Body of pancreas (tissue), 4 donors: ENCODE results near the gene HMCN1. TPM values are rescaled to one million over a fixed set of nuclear protein-coding genes. Genes with fewer than 3 reads are reported as not detected.
A peak's percentile ranks its signal among the peaks of the same experiment; 100 is the strongest.

ENCODE experiments used
- ATAC-seq: fragments of 150-250 bp; one replicate; pipeline ENCODE4 v1.9.1; 2016
- DNase-seq, 4 donors: peaks; one replicate each; pipeline ENCODE4 v3.0.0-alpha.2; 2019
- H3K27ac ChIP-seq, 4 donors: fragments of 200-600 bp; sonication (generic); 1 replicate in 3 of 4; 2 replicates in 1 of 4; pipeline versions ENCODE4 v1.5.1 to v1.6.1; 2016 to 2019; ENCODE audit warnings: mild to moderate bottlenecking in 1 of 4, mixed read lengths in 1 of 4, moderate library complexity in 1 of 4
- H3K27me3 ChIP-seq, 2 donors: fragments of 200-600 bp; sonication (generic); one replicate each; pipeline ENCODE4 v1.6.0; 2016; ENCODE audit warnings: mild to moderate bottlenecking in 1 of 2
- H3K36me3 ChIP-seq, 2 donors: fragments of 200-600 bp; sonication (generic); replicated peaks in 1 of 2; 2 replicates each; pipeline ENCODE4 v1.5.1; 2016; ENCODE audit warnings: low read depth in 2 of 2; ENCODE audit not compliant: insufficient read depth in 1 of 2
- H3K4me1 ChIP-seq: fragments of 200-600 bp; sonication (generic); one replicate; pipeline ENCODE4 v1.6.0; 2016
- H3K4me3 ChIP-seq, 2 donors: fragments of 200-600 bp; sonication (generic); 1 replicate in 1 of 2; 2 replicates in 1 of 2; pipeline ENCODE4 v1.5.1; 2016 to 2019
- H3K9me3 ChIP-seq, 3 donors: fragments of 200-600 bp; sonication (generic); 1 replicate in 2 of 3; 2 replicates in 1 of 3; pipeline ENCODE4 v1.5.1; 2016
- POLR2A ChIP-seq, 3 donors: fragments of 450-650 bp; IDR thresholded peaks; one replicate each; pipeline ENCODE4 v1.6.1; 2016; ENCODE audit warnings: antibody characterized with exemption in 3 of 3, mild to moderate bottlenecking in 2 of 3
- WGBS, 2 donors: methylation state at CpG; one replicate each; pipeline ENCODE4 v1.1.5; 2017; 5-methylcytosine and 5-hydroxymethylcytosine counted together
- intact Hi-C: fragments of 100-400 bp; cut with DNase I; formaldehyde crosslinking; loops from one replicate; pipeline ENCODE4 v1.15.1; 2023
- total RNA-seq, 2 donors: library from RNA; depleted of rRNA; stranded (reverse); fragments of >200 nt; gene quantifications; one replicate each; pipeline ENCODE4 v1.1.0, GENCODE V29; 2016
- TF ChIP-seq, protein P1 (sequence below), 7 experiments: fragments of 450-650 bp in 4 of 7; fragments of 200-600 bp in 3 of 7; sonication (generic) in 3 of 7; IDR thresholded peaks; one replicate each; pipeline ENCODE4 v1.5.1; 2016 to 2019; ENCODE audit warnings: antibody characterized with exemption in 7 of 7

HMCN1 gene
- total RNA-seq, 2 donors from 2014 or later = 2.1 to 2.3 TPM

DNA sequence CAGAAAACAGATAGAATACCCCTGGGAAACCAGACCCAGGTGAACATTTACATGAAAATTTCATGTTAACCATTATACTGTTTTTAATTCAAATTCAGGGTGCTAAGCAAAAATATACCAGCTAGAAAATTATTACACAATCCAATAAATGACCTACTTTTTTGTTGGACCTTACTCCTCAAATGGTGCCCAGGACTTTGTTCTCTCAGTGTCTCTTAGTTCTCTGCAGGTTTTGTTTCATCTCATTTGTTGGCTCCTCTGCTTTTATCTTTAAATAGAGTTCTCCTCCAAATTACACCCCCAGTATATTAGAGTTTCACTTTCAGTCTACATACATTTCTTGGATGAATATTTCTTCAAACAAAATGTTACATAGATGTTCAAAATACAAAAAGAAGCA lies 326.0 kb downstream of the HMCN1 start:
- DNase-seq (no peak), ATAC-seq (no peak)
- Histone ChIP-seq H3K4me1 (peaks cover 12% of the 10 kb centered on the region), H3K36me3 (no peaks in the 10 kb centered on the region), H3K4me3 (no peak overlapping the region), H3K27ac (no peak overlapping the region), H3K9me3 (no peaks in the 10 kb centered on the region), H3K27me3 (no peaks in the 10 kb centered on the region)
- TF ChIP-seq, protein P1, sequence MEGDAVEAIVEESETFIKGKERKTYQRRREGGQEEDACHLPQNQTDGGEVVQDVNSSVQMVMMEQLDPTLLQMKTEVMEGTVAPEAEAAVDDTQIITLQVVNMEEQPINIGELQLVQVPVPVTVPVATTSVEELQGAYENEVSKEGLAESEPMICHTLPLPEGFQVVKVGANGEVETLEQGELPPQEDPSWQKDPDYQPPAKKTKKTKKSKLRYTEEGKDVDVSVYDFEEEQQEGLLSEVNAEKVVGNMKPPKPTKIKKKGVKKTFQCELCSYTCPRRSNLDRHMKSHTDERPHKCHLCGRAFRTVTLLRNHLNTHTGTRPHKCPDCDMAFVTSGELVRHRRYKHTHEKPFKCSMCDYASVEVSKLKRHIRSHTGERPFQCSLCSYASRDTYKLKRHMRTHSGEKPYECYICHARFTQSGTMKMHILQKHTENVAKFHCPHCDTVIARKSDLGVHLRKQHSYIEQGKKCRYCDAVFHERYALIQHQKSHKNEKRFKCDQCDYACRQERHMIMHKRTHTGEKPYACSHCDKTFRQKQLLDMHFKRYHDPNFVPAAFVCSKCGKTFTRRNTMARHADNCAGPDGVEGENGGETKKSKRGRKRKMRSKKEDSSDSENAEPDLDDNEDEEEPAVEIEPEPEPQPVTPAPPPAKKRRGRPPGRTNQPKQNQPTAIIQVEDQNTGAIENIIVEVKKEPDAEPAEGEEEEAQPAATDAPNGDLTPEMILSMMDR (IDR thresholded peaks at IDR 0.05) = no peak
- no peak for TF ChIP-seq POLR2A (IDR thresholded peaks at IDR 0.05)
- intact Hi-C loops = no loop called here

- no peaks in the 10 kb centered on the region for H3K27me3 ChIP-seq
- no peak for ATAC-seq
- no peak for DNase-seq
- TF ChIP-seq, protein P1 (IDR thresholded peaks at IDR 0.05) = no peak
- no peak for TF ChIP-seq POLR2A (IDR thresholded peaks at IDR 0.05)
- H3K9me3 ChIP-seq = no peaks in the 10 kb centered on the region
- no peak overlapping the region for H3K27ac ChIP-seq
- H3K36me3 ChIP-seq = no peaks in the 10 kb centered on the region
- intact Hi-C loops = no loop called here
- WGBS, 2 donors = 56 to 59% methylated on average over 1 of the region's 1 CpG
- no peak overlapping the region for H3K4me3 ChIP-seq
- peaks cover 6% of the 10 kb centered on the region for H3K4me1 ChIP-seq
Observed at GRCh38 chr1:186063091-186063657, 329.0 kb downstream of the HMCN1 start.

DNA sequence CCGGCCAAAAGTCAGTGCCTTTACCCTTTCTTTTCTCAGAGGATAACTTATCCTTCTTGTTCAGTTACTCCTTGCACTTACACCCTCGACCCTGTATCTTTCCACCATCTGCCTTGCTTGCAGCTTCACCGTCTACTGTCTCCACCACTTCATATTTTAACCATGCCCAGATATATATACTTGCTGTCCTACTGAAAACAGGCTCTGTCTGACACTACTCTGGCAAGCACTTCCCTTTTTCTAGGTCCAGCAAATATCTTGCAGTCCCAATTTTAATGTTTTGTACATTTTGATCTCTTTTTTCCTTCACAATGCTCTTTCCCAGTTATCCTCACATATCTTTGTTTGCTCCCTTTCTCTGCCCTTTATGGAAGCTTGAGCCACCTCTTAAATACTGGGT lies 332.2 kb downstream of the HMCN1 start:
- WGBS, 2 donors = 50 to 61% methylated on average over 3 of the region's 3 CpGs
- Histone ChIP-seq H3K9me3 (no peaks in the 10 kb centered on the region), H3K27me3 (no peaks in the 10 kb centered on the region), H3K36me3 (no peaks in the 10 kb centered on the region), H3K4me3 (no peak overlapping the region), H3K4me1 (no peaks in the 10 kb centered on the region), H3K27ac (no peak overlapping the region)
- intact Hi-C loops = no loop called here
- ATAC-seq (no peak), DNase-seq (no peak)
- TF ChIP-seq, protein P1 (IDR thresholded peaks at IDR 0.05) = no peak
- no peak for TF ChIP-seq POLR2A (IDR thresholded peaks at IDR 0.05)

GRCh38 chr1:186073697-186074096 lies 339.5 kb downstream of the HMCN1 start:
- H3K36me3 ChIP-seq = no peaks in the 10 kb centered on the region
- no peak for ATAC-seq
- no peaks in the 10 kb centered on the region for H3K4me1 ChIP-seq
- no peak overlapping the region for H3K4me3 ChIP-seq
- TF ChIP-seq, protein P1 (IDR thresholded peaks at IDR 0.05) = no peak
- TF ChIP-seq POLR2A (IDR thresholded peaks at IDR 0.05) = no peak
- intact Hi-C loops = no loop called here
- H3K27me3 ChIP-seq = no peaks in the 10 kb centered on the region
- H3K9me3 ChIP-seq = no peaks in the 10 kb centered on the region
- H3K27ac ChIP-seq = no peak overlapping the region
- 67 to 85% methylated on average over 1 of the region's 1 CpG for WGBS, 2 donors
- DNase-seq = no peak

GRCh38 chr1:186076006-186076405 lies 341.8 kb downstream of the HMCN1 start:
- H3K4me1 ChIP-seq = no peaks in the 10 kb centered on the region
- 46 to 61% methylated on average over 4 of the region's 4 CpGs for WGBS, 2 donors
- no peaks in the 10 kb centered on the region for H3K36me3 ChIP-seq
- H3K27ac ChIP-seq = no peak overlapping the region
- intact Hi-C loops = no loop called here
- TF ChIP-seq, protein P1 (IDR thresholded peaks at IDR 0.05) = no peak
- TF ChIP-seq POLR2A (IDR thresholded peaks at IDR 0.05) = no peak
- DNase-seq (peak in 1 of 4 donors; percentile 2), ATAC-seq (no peak)
- no peaks in the 10 kb centered on the region for H3K27me3 ChIP-seq
- H3K9me3 ChIP-seq = no peaks in the 10 kb centered on the region
- H3K4me3 ChIP-seq = no peak overlapping the region
